Esophagus squamous epithelium (tissue), 4 donors: ENCODE measurements around the gene B3GALT4.

Experiments
- CTCF ChIP-seq, 6 experiments: fragments of 450-650 bp in 4 of 6; fragments of 200-600 bp in 2 of 6; sonication (generic) in 2 of 6; IDR thresholded peaks; one replicate each; pipeline ENCODE4 v1.5.1; 2016 to 2019; ENCODE audit warnings: antibody characterized with exemption in 6 of 6, mild to moderate bottlenecking in 4 of 6, moderate library complexity in 4 of 6
- POLR2A ChIP-seq, 4 donors: fragments of 450-650 bp; IDR thresholded peaks; one replicate each; pipeline ENCODE4 v1.6.1; 2017; ENCODE audit warnings: antibody characterized with exemption in 4 of 4, mild to moderate bottlenecking in 4 of 4, moderate library complexity in 3 of 4

- TF ChIP-seq CTCF (IDR thresholded peaks at IDR 0.05) = no peak
- TF ChIP-seq POLR2A (IDR thresholded peaks at IDR 0.05) = no peak
Measured at GRCh38 chr6:33279257-33279695, 2.4 kb downstream of the B3GALT4 start.
